SH-SY5Y (cell line): ENCODE results near the gene DNER.

Source experiments
- GATA2 ChIP-seq: IDR thresholded peaks from 2 replicates; pipeline ENCODE4 v1.6.1; 2011; ENCODE audit warnings: mild to moderate bottlenecking, low read depth, low read length
- GATA3 ChIP-seq: IDR thresholded peaks from 2 replicates; pipeline ENCODE4 v1.6.1; 2011; ENCODE audit warnings: low read depth, mild to moderate bottlenecking, low read length, moderate library complexity

DNA sequence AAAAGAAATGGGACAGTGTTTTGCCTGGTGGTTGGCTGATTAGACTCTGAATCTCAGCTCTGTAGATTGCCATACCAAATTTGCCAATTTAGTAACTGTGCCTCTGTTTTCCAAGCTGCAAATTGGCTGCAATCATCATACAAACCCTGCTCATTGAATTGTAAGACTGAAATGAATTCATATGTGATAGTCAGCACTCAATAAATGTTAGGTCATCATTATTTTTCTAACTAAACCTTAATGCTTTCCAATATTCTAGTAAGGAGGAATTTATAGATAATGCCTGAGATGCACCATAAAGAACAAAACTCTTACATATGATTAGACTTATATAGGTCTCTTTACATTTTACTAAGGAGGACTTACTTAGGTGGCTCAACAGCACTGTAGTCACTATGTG lies 85.3 kb downstream of the DNER start:
- TF ChIP-seq GATA2: no peak
- no peak for TF ChIP-seq GATA3
